H1 (cell line): ENCODE results near the gene ARF6. TPM values are rescaled to one million over a fixed set of nuclear protein-coding genes. Genes with fewer than 3 reads are reported as not detected.

Experiments used
- ASH2L ChIP-seq: fragments of 200-600, 300-600 bp; sonication (generic); IDR thresholded peaks from one replicate; pipeline ENCODE4 v1.7.1; 2017; ENCODE audit warnings: low read length
- BRCA1 ChIP-seq: IDR thresholded peaks from 2 replicates; pipeline ENCODE4 v1.6.1; 2012; ENCODE audit warnings: low read depth, low read length, improper control_type of control experiment
- CEBPB ChIP-seq: IDR thresholded peaks from 2 replicates; pipeline ENCODE4 v1.6.1; 2012; ENCODE audit warnings: low read depth, low read length
- CHD1 ChIP-seq: IDR thresholded peaks from 2 replicates; pipeline ENCODE4 v1.6.1; 2012; ENCODE audit warnings: low read depth, low read length, improper control_type of control experiment
- CHD2 ChIP-seq: IDR thresholded peaks from 2 replicates; pipeline ENCODE4 v1.6.1; 2012; ENCODE audit warnings: low read length, improper control_type of control experiment
- EP300 ChIP-seq, 2 experiments: IDR thresholded peaks; 1 replicate in 1 of 2; 2 replicates in 1 of 2; pipeline ENCODE4 v1.6.1; 2011 to 2012; ENCODE audit warnings: low read depth in 2 of 2, low read length in 2 of 2, mild to moderate bottlenecking in 2 of 2, borderline replicate concordance in 1 of 2, inconsistent platforms in 1 of 2, moderate library complexity in 1 of 2
- FOSL1 ChIP-seq: IDR thresholded peaks from 2 replicates; pipeline ENCODE4 v1.6.1; 2011; ENCODE audit warnings: mild to moderate bottlenecking, low read depth, low read length, moderate library complexity; ENCODE audit not compliant: insufficient read depth
- GTF2F1 ChIP-seq: IDR thresholded peaks from 2 replicates; pipeline ENCODE4 v1.6.1; 2012; ENCODE audit warnings: low read depth, low read length, improper control_type of control experiment, borderline replicate concordance
- HDAC2 ChIP-seq, 2 experiments: fragments of 300-600 bp in 1 of 2; sonication (generic) in 1 of 2; IDR thresholded peaks; 2 replicates each; pipeline ENCODE4 v1.6.1; 2011 to 2012; ENCODE audit warnings: low read depth in 2 of 2, low read length in 2 of 2, mild to moderate bottlenecking in 2 of 2, moderate library complexity in 2 of 2, borderline replicate concordance in 1 of 2, inconsistent platforms in 1 of 2
- JUN ChIP-seq: IDR thresholded peaks from 2 replicates; pipeline ENCODE4 v1.6.1; 2011; ENCODE audit warnings: low read depth, mild to moderate bottlenecking, improper control_type of control experiment, low read length
- KDM5A ChIP-seq: fragments of 200-600 bp; IDR thresholded peaks from 2 replicates; pipeline ENCODE4 v1.7.1; 2012; ENCODE audit warnings: mild to moderate bottlenecking, low read length, inconsistent platforms, mixed read lengths
- NRF1 ChIP-seq: IDR thresholded peaks from 2 replicates; pipeline ENCODE4 v1.6.1; 2011; ENCODE audit warnings: mild to moderate bottlenecking, low read depth, low read length, improper control_type of control experiment
- POLR2A ChIP-seq, 2 experiments: IDR thresholded peaks; 1 replicate in 1 of 2; 2 replicates in 1 of 2; pipeline ENCODE4 v1.6.1; 2011; ENCODE audit warnings: low read depth in 2 of 2, low read length in 2 of 2, mild to moderate bottlenecking in 2 of 2; ENCODE audit errors: control extremely low read depth in 1 of 2
- POU5F1 ChIP-seq: IDR thresholded peaks from 2 replicates; pipeline ENCODE4 v1.6.1; 2011; ENCODE audit warnings: low read depth, mild to moderate bottlenecking, low read length, moderate library complexity
- RBBP5 ChIP-seq: IDR thresholded peaks from 2 replicates; pipeline ENCODE4 v1.7.1; 2012; ENCODE audit warnings: low read depth, mild to moderate bottlenecking, inconsistent platforms, low read length, moderate library complexity, borderline replicate concordance
- RFX5 ChIP-seq: IDR thresholded peaks from 2 replicates; pipeline ENCODE4 v1.6.1; 2011; ENCODE audit warnings: low read depth, low read length, improper control_type of control experiment, borderline replicate concordance
- RXRA ChIP-seq: IDR thresholded peaks from 2 replicates; pipeline ENCODE4 v1.6.1; 2011; ENCODE audit warnings: low read depth, mild to moderate bottlenecking, low read length, moderate library complexity; ENCODE audit not compliant: insufficient read depth
- SIRT6 ChIP-seq: IDR thresholded peaks from one replicate; pipeline ENCODE4 v1.7.1; 2012; ENCODE audit warnings: low read length, inconsistent platforms
- SP4 ChIP-seq: IDR thresholded peaks from 2 replicates; pipeline ENCODE4 v1.6.1; 2012; ENCODE audit warnings: low read length, inconsistent platforms
- TAF1 ChIP-seq: IDR thresholded peaks from 2 replicates; pipeline ENCODE4 v1.6.1; 2011; ENCODE audit warnings: mild to moderate bottlenecking, low read depth, low read length
- TBP ChIP-seq: IDR thresholded peaks from 2 replicates; pipeline ENCODE4 v1.6.1; 2011; ENCODE audit warnings: low read depth, low read length, improper control_type of control experiment
- polyA plus RNA-seq, 7 experiments: library from polyadenylated mRNA; depleted of rRNA in 3 of 7; stranded (reverse) in 5 of 7; unstranded in 2 of 7; fragments of >200 nt in 5 of 7; fragments of 200-250 nt in 2 of 7; gene quantifications; 1 replicate in 5 of 7; 2 replicates in 1 of 7; 4 replicates in 1 of 7; pipeline versions ENCODE4 v1.2.1 to v1.2.3, GENCODE V29; 2011 to 2013; ENCODE audit warnings: missing spikeins in 2 of 7, mixed read lengths in 2 of 7
- total RNA-seq: library from RNA; stranded (reverse); fragmentation: NEBNext Ultra II Directional; extraction: Animal tissue kit (Norgen Biotek cat#: 25700); gene quantifications from 2 replicates; pipeline ENCODE4 v1.2.1, GENCODE V29; 2021
- TF ChIP-seq, protein P1 (sequence below): IDR thresholded peaks from 2 replicates; pipeline ENCODE4 v1.6.1; 2012; ENCODE audit warnings: inconsistent platforms
- TF ChIP-seq, protein P2 (sequence below): IDR thresholded peaks from 2 replicates; pipeline ENCODE4 v1.6.1; 2012; ENCODE audit warnings: low read length, inconsistent platforms

The ARF6 gene
- total and polyA plus RNA-seq, 2 of the 8 experiments (the other 6 are each of a cell fraction or from before 2014, with no cell fraction given), result 17.2 to 56.7 TPM

DNA sequence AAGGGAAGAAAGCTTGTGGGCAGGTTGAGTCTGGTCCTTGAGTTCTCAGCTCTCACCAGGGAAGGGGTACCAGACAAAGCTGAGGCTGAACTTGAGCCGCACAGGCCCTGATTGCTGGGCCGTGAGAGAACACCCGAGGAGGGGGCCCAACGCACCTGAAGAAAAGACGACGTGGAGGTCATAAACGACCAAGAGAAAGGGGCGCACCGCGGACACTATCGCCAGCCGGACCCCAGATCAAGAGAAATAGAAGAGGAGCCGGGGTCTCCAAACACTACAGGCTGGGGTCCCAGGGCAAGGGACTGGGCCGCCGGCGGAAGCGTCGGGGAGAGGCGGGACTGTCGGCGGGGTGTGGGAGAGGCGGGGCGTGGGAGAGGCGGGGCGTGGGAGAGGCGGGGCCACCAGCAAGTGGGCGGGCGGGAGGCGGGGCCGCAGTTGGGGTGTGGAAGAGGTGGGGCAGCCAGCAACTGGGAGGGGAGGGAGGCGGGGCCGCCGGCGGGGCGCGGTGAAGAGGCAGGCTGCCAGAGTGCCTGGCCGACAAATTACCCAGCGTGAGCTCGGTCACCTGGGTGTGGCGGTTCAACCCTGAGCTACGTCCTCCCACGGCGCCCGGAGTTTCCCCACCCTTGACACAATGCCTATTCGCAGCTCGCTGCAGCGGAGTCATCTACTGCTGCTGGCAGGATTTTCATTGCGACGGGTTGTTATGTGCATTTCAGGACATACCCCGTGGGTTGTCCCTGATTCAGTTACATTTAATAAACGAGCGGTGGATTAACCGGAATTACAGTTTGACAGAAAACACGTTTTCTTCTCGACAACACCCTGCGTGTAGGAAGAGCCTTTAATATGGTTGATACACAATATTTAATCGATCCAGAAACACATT lies 24.8 kb upstream of the ARF6 start (continued):
- peak; percentile 46 for TF ChIP-seq ASH2L
- no peak for TF ChIP-seq FOSL1
- no peak for TF ChIP-seq CHD2
- peak; percentile 70 to 74 for TF ChIP-seq POLR2A (IDR thresholded peaks at IDR 0.05; ENCODE audit: control extremely low read depth in 1 of 2, low read depth in 2 of 2, low read length in 2 of 2)
- TF ChIP-seq RFX5, result no peak
- TF ChIP-seq TAF1, result peak; percentile 77
- no peak for TF ChIP-seq KDM5A
- TF ChIP-seq, protein P1, sequence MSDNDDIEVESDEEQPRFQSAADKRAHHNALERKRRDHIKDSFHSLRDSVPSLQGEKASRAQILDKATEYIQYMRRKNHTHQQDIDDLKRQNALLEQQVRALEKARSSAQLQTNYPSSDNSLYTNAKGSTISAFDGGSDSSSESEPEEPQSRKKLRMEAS, result peak; percentile 36; the same call in 1 of the 2 replicates
- TF ChIP-seq JUN, result no peak
- TF ChIP-seq SP4, result no peak
- TF ChIP-seq CEBPB, result no peak
- TF ChIP-seq, protein P2, sequence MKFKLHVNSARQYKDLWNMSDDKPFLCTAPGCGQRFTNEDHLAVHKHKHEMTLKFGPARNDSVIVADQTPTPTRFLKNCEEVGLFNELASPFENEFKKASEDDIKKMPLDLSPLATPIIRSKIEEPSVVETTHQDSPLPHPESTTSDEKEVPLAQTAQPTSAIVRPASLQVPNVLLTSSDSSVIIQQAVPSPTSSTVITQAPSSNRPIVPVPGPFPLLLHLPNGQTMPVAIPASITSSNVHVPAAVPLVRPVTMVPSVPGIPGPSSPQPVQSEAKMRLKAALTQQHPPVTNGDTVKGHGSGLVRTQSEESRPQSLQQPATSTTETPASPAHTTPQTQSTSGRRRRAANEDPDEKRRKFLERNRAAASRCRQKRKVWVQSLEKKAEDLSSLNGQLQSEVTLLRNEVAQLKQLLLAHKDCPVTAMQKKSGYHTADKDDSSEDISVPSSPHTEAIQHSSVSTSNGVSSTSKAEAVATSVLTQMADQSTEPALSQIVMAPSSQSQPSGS, result no peak
- TF ChIP-seq POU5F1, result no peak
- TF ChIP-seq SIRT6, result no peak
- TF ChIP-seq EP300 (IDR thresholded peaks at IDR 0.05; ENCODE audit: borderline replicate concordance in 1 of 2, low read depth in 2 of 2, low read length in 2 of 2), result no peak
- no peak for TF ChIP-seq HDAC2 (IDR thresholded peaks at IDR 0.05; ENCODE audit: borderline replicate concordance in 1 of 2, low read depth in 2 of 2, low read length in 2 of 2)
- no peak for TF ChIP-seq CHD1
- TF ChIP-seq TBP, result no peak
- TF ChIP-seq RXRA, result no peak
- no peak for TF ChIP-seq NRF1
- no peak for TF ChIP-seq RBBP5
- no peak for TF ChIP-seq GTF2F1
- TF ChIP-seq BRCA1, result no peak
